Calu3 (cell line): ENCODE measurements around the gene AREG. TPM values are rescaled to one million over a fixed set of nuclear protein-coding genes. Genes with fewer than 3 reads are reported as not detected.

ENCODE experiments used
- BruUV-seq: library from RNA; stranded (reverse); fragments of 400-500 nt; replicated peaks from 2 replicates; lab custom pipeline; 2021; lab: Mats Ljungman, UMichigan
- CTCF ChIA-PET: fragments of 300-600 bp; sonication (Branson Sonifier 250); formaldehyde crosslinking; loops from one replicate; lab custom pipeline; 2022; ENCODE audit warnings: antibody characterized with exemption; lab: Charles Lee
- DNase-seq: peaks from one replicate; pipeline ENCODE4 v3.0.0; 2022
- H3K27ac Mint-ChIP-seq: one replicate; pipeline ENCODE4 v1.8.0; 2022; ENCODE audit warnings: mixed read lengths; ENCODE audit not compliant: unreplicated experiment
- H3K27me3 Mint-ChIP-seq: one replicate; pipeline ENCODE4 v1.8.0; 2022; ENCODE audit warnings: mixed read lengths; ENCODE audit not compliant: unreplicated experiment
- H3K36me3 Mint-ChIP-seq: one replicate; pipeline ENCODE4 v1.8.0; 2022; ENCODE audit warnings: mild to moderate bottlenecking, moderate library complexity, mixed read lengths; ENCODE audit not compliant: insufficient read depth, unreplicated experiment
- H3K4me1 Mint-ChIP-seq: one replicate; pipeline ENCODE4 v1.8.0; 2022; ENCODE audit warnings: mild to moderate bottlenecking, low read depth, mixed read lengths; ENCODE audit not compliant: unreplicated experiment
- H3K4me3 Mint-ChIP-seq: one replicate; pipeline ENCODE4 v1.8.0; 2022; ENCODE audit warnings: mild to moderate bottlenecking, low read depth, moderate library complexity, mixed read lengths; ENCODE audit not compliant: unreplicated experiment
- H3K9me3 Mint-ChIP-seq: one replicate; pipeline ENCODE4 v1.8.0; 2022; ENCODE audit warnings: low read depth, mixed read lengths; ENCODE audit not compliant: unreplicated experiment
- CTCF ChIP-seq: fragments of 200-600 bp; IDR thresholded peaks from one replicate; pipeline ENCODE4 v1.8.0; 2022; ENCODE audit warnings: antibody characterized with exemption; ENCODE audit not compliant: unreplicated experiment
- intact Hi-C: fragments of 100-400 bp; cut with micrococcal nuclease; formaldehyde crosslinking; loops from one replicate; pipeline ENCODE4 v1.10.0; 2022; ENCODE audit not compliant: unreplicated experiment
- total RNA-seq: library from RNA; stranded (reverse); gene quantifications from 2 replicates; pipeline ENCODE4 v1.2.3, GENCODE V29; 2022

AREG gene
- total RNA-seq, 1 experiment from 2014 or later, result 230 TPM

- no peaks in the 10 kb centered on the region for H3K9me3 Mint-ChIP-seq
- CTCF ChIA-PET, result no interaction called here
- intact Hi-C loops, result no loop called here
- no peak for TF ChIP-seq CTCF
- BruUV-seq, result no TSS peak
- H3K4me3 Mint-ChIP-seq, result no peak overlapping the region
- H3K27me3 Mint-ChIP-seq, result no peaks in the 10 kb centered on the region
- H3K27ac Mint-ChIP-seq, result no peak overlapping the region
- H3K4me1 Mint-ChIP-seq, result peaks cover 15% of the 10 kb centered on the region
- no peak for DNase-seq
- H3K36me3 Mint-ChIP-seq, result no peaks in the 10 kb centered on the region
Measured at GRCh38 chr4:74501579-74501978, 56.6 kb downstream of the AREG start.

DNA sequence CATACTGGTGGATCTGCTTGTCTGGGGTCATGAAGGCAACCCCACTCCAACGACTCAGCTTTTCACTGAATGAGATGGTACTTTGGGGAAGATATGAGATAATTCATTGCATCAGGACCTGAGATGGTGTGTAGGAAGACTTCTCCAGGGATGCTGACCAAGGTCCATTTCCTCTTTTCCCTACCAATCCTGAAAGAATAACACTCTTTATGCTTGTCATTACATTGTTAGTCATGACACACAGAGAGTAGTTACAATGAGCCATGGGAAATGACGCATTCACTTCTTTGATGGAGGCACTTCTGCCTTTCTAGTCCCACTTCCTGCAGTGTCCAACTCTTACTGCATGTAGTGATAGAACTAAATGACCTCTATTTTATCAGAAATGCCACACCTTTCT is 58.6 kb downstream of the AREG start:
- Mint-ChIP-seq H3K27ac (no peak overlapping the region), H3K4me3 (no peak overlapping the region), H3K4me1 (peaks cover 15% of the 10 kb centered on the region), H3K27me3 (no peaks in the 10 kb centered on the region), H3K9me3 (peaks cover 2% of the 10 kb centered on the region), H3K36me3 (no peaks in the 10 kb centered on the region)
- DNase-seq, result no peak
- CTCF ChIA-PET, result no interaction called here
- no peak for TF ChIP-seq CTCF
- intact Hi-C loops, result no loop called here
- BruUV-seq, result no TSS peak

DNA sequence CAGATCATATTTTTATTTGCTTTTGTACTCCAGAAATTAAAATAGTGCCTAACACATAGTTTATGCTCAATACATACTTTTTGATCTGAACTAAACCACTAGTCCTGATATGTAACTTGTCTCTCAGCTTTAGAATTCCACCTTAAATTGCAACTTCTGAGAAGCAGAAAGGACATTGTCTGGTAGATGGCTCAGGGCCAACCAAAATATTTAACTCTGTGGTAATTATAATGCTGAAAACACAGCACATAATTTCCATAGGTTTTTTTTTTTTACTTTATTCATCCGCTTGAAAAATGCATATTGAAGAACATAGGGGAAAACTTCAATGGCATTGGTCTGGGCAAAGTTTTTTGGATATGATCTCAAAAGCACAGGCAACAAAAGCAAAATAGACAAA is 59.3 kb downstream of the AREG start:
- DNase-seq, result no peak
- Mint-ChIP-seq H3K27me3 (no peaks in the 10 kb centered on the region), H3K36me3 (no peaks in the 10 kb centered on the region), H3K4me1 (peaks cover 15% of the 10 kb centered on the region), H3K27ac (no peak overlapping the region), H3K4me3 (no peak overlapping the region), H3K9me3 (peaks cover 2% of the 10 kb centered on the region)
- TF ChIP-seq CTCF, result no peak
- intact Hi-C loops, result no loop called here
- CTCF ChIA-PET, result no interaction called here
- BruUV-seq, result no TSS peak

Other genes starting within 250 kb of the AREG start
- 0.40 and 0.51 TPM in 2 replicates for gene EPGN, start 136.7 kb upstream of the AREG start, total RNA-seq
- 413 and 422 TPM in 2 replicates for gene EREG, start 80.0 kb upstream of the AREG start, total RNA-seq